HG03432 (cell line): Measurements from ENCODE around the gene ZNF607.
"Not testable (repeated sequence)": the region's sequence is repeated elsewhere in the genome, so short reads cannot be mapped to it uniquely, and the experiment has no call there.

Experiments used
- ATAC-seq: cut with Tn5 transposase; IDR thresholded peaks from one replicate; pipeline ENCODE4 v1.9.1; 2021; ENCODE audit warnings: mild to moderate bottlenecking, moderate library complexity; ENCODE audit not compliant: unreplicated experiment

Gene ZNF607

GRCh38 chr19:37719111-37719926, at the start of gene ZNF607:
TSS of gene ZNF607 (minus strand) at chr19:37719761. CDS start at chr19:37711618, 8,143 bp downstream.
- ATAC-seq, result peak; percentile 93

DNA sequence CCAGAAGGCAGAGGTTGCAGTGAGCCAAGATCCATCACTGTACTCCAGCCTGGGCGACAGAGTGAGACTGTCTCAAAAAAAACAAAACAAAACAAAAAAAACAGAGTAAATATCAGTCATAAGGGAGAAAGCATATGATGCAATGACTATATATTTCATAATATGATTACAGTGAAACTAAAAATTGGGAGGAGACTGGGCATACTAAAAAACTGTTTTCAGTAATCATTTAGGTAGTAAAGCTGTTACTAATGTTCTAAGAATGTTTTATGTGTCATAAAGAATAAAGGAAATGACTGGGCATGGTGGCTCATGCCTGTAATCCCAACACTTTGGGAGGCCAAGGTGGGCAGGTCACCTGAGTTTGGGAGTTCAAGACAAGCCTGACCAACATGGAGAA, 43.9 kb upstream of the ZNF607 start:
- ATAC-seq, result no peak

DNA sequence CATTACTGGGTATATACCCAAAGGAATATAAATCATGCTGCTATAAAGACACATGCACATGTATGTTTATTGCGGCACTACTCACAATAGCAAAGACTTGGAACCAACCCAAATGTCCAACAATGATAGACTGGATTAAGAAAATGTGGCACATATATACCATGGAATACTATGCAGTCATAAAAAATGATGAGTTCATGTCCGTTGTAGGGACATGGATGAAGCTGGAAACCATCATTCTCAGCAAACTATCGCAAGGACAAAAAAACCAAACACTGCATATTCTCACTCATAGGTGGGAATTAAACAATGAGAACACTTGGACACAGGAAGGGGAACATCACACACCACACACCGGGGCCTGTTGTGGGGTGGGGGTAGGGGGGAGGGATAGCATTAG, 38.1 kb upstream of the ZNF607 start:
- not testable (repeated sequence) for ATAC-seq

DNA sequence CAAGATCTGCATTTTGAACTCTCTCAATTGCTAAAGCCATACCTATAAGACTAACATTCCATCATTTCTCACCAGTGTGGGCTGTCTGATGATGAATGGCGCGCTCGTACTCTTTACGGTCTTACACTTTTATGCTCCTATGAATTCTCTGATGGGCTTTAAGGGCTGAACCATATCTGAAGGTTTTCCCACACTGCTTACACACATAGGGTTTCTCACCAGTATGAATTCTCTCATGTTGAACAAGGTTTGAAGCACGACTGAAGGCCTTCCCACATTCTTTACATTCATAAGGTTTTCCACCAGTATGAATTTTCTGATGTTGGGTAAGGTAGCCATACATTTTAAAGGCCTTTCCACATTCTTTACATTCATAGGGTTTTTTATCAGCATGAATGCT, 18.8 kb upstream of the ZNF607 start:
- no peak for ATAC-seq

- no peak for ATAC-seq
These were observed 5.6 kb upstream of the ZNF607 start for GRCh38 chr19:37725181-37725580.

GRCh38 chr19:37719927-37720265, 335 bp upstream of the ZNF607 start:
- ATAC-seq, result no peak

- no peak for ATAC-seq
These were observed 1.3 kb downstream of the ZNF607 start for GRCh38 chr19:37718304-37718703.

DNA sequence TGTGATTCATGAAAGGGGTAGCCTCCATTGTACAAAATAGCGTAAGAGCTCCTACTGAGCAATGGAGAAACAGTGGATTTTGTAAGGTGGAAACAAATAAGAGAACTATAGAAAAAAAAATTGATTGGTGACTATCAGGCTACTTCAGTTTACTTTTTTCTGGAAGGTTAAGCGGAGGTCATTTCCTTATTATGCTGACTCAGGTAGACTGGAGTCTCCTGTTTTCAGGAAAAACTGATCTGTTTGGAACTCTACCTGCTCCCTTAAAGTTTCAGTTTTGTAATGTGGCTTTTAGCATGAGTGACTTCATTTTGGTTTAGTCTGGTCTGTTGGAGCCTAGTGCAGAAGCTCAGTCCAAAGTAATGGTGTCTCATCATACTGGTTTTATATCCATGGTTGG, 3.4 kb downstream of the ZNF607 start:
- no peak for ATAC-seq

DNA sequence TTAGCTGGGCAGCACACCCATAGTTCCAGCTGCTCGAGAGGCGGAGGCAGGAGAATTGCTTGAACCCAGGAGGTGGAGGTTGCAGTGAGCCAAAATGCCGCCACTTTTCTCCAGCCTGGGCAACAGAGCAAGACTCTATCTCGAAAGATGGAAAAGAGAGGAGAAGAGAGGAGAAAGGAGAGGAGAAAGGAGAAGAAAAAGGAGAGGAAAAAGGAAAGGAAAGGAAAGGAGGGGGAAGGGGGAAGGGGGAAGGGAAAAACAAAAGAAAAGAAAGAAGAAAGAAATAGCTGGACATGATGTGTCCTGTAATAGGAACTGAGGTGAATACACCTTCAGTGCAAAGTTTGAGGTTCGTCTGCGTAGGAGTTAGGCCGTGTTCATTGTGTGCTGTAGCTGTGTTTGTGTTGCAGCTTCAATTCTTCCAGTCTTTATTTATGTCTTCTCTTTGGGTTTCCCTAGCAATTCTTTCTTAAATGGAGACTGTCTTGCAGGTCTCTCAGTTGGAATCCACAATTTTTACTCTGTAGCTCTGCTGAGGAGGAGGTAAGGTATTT, 13.4 kb downstream of the ZNF607 start:
- ATAC-seq, result no peak

- ATAC-seq, result no peak
These were observed 20.5 kb downstream of the ZNF607 start for GRCh38 chr19:37699057-37699456.

GRCh38 chr19:37698216-37698615, 21.3 kb downstream of the ZNF607 start:
- no peak for ATAC-seq

DNA sequence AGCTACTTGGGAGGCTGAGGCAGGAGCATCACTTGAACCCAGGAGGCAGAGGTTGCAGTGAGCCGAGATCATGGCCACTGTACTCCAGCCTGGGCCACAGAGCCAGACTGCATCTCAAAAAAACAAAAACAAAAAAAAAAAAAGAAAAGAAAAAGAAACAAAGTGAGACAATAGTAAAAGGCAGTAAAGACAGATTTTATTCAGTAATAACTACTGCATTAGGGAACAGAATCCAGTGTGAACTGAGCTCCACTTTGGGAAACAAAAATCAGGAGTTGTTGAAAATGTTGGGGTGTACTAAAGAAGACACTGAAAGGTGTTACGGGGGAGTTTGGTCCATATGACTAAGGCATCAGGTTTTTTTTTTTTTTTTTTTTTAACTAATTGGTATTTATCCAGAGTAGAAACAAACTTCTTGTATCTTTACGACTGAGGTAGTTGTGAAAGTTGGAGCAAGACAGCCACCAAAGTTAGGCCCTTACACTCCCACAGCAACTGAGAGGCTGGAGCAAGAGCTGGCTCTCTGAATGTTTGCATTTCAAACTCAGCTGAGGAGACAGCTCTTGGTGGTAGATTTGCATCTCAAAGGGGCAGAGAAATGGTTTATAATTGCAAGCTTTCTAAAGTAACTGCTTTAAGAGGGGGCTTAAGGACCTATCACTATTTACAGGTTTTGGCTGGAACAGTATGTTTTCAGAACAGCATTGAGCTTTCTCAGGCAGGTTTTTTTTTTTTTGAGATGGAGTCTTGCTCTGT, 24.2 kb downstream of the ZNF607 start:
- ATAC-seq, result no peak

GRCh38 chr19:37692956-37693620, 26.5 kb downstream of the ZNF607 start:
- ATAC-seq, result no peak

GRCh38 chr19:37691881-37692504, 27.6 kb downstream of the ZNF607 start:
- no peak for ATAC-seq

DNA sequence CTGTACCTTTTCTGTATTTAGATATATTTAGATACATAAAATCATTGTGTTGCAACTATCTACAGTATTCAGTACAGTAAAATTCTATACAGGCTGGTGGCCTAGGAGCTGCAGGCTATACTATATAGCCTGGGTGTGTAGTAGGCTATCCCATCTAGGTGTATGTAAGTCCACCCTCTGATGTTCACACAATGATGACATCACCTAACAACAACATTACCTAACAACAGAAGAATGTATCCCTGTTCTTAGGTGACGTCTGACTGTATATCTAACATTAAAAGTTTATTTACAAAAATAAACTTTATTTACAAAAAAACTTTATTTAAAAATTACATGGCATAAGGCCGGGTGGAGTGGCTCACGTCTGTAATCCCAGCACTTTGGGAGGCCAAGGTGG, 36.0 kb downstream of the ZNF607 start:
- ATAC-seq, result no peak

DNA sequence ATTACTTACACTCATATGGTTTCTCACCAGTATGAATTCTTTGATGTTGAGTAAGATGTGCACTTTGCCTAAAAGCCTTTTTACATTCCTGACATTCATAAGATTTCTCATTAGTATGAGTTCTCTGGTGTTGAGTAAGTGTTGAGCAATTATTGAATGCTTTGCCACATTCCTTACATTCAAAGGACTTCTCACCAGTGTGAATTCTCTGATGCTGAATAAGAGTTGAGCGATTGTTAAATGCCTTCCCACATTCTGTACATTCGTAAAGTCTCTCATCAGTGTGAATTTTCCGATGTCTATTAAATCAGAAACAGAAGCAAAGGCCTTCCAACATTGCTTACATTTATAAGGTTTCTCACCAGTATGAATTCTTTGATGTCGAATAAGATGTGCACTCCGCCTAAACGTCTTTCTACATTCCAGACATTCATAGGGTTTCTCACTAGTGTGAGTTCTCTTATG, 50.1 kb downstream of the ZNF607 start:
- no peak for ATAC-seq

DNA sequence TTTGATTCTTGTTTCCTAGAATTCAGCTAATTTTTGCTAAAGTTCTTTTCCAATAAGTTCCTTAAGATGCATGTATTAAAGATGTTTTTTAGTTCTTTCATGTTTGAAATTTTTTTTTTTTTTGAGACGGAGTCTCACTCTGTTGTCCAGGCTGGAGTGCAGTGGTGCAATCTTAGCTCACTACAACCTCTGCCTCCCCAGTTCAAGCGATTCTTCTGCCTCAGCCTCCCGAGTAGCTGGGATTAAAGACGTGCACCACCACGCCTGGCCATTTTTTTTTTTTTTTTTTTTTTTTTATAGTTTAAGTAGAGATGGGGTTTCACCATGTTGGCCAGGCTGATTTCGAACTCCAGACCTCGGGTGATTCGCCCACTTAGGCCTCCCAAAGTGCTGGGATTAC, 62.4 kb downstream of the ZNF607 start:
- ATAC-seq, result not testable (repeated sequence)

DNA sequence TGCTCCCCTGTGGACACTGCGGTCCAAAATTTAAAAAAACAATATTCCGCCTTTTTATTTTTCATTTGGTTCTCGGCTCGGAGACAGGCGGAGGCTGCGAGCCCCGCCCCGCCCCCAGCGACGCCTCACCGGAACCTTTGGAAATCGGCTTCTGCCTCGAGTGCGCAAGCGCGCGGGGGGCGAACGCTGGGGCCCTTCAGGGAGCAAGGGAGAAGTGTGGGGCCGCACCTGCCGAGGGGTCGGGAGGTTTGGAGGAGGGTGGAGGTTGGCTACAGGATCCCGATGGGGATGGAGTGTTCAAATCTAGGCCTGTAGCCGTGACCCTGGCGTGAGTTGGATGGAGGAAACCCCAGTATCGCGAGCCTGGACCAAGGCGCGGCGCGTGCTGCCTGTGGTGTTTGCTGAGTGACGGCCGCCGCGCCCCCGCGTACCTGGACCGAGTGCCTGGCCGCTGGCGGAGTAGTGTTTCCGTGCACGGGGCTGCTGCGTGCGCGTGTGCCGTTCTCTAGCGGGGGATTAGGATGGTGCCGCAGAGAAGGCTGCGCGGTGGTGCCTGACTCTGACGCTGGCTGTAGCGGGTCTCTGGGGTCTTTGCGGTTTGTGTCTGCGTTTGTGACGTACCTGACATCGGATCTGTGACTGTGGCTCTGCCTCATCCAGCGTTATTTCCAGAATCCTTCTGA, 63.7 kb downstream of the ZNF607 start:
- peak; percentile 67 for ATAC-seq

DNA sequence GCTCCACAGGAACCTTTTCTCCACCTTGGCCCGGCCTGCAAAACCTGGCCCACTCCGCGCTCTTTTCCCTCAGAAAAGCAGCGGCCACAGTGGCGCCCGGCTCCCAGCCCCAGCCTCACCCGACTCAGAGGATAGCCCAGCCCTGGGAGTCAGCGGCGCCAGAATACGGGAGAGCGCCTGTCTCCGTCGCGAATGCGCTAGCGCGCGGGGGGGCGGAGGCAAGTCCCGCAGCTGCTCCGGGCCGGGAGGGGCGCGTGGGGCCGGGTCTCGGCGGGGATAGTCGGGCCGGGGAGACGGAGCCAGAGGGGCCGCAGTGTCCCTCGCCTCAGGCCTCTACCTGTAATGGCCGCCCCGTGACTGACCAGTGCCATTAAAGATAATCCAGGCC, 64.3 kb downstream of the ZNF607 start, which contains the start of gene ZFP30:
TSS of gene ZFP30 (minus strand) at position 165 of the 388 bp plus-strand sequence. CDS start 7,643 bp downstream, outside the sequence.
- ATAC-seq, result peak; percentile 56

DNA sequence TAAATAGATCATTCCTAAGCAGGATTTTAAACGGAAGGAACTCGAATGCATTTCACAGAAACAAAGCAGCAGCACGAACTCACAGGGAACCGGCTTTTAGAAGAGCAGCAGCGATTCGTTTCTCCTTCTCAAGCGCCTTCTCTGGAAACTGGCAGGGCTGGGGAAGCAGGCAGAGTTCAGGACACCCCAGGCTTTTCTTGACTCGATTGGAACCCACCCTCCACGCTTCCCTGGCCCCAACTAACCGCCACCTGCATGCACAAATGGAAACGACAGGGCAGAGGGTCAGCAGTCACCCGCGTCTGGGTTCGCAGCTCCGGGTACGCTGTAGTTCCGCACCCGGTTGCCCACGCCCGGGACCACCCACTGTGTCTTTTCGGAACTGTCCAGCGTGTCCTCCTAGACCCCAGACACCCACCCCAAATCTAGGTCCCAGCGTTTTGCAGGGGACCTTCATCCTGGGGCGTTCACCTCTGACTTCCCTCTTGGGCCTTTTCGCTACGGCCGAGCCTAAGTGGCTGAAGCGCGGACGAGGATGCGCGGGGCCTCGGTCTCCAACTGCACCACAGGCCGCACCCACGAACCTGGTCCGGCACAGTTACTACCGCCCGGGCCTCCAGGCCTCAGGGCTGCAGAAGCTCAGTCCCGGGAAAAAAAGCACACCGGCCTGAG, 64.8 kb downstream of the ZNF607 start:
- ATAC-seq, result peak; percentile 53
